H1 (cell line): ENCODE measurements around the gene SSR1. TPM values are rescaled to one million over a fixed set of nuclear protein-coding genes. Genes with fewer than 3 reads are reported as not detected.

Experiments used
- BACH1 ChIP-seq: IDR thresholded peaks from 2 replicates; pipeline ENCODE4 v1.6.1; 2012; ENCODE audit warnings: low read length, improper control_type of control experiment
- CHD7 ChIP-seq: fragments of 300-600 bp; sonication (generic); IDR thresholded peaks from 2 replicates; pipeline ENCODE4 v1.7.1; 2012; ENCODE audit warnings: low read length, moderate library complexity, mild to moderate bottlenecking, inconsistent platforms; ENCODE audit not compliant: insufficient replicate concordance
- CREB1 ChIP-seq: IDR thresholded peaks from 2 replicates; pipeline ENCODE4 v1.6.1; 2012; ENCODE audit warnings: inconsistent platforms
- FOSL1 ChIP-seq: IDR thresholded peaks from 2 replicates; pipeline ENCODE4 v1.6.1; 2011; ENCODE audit warnings: mild to moderate bottlenecking, low read depth, low read length, moderate library complexity; ENCODE audit not compliant: insufficient read depth
- KDM5A ChIP-seq: fragments of 200-600 bp; IDR thresholded peaks from 2 replicates; pipeline ENCODE4 v1.7.1; 2012; ENCODE audit warnings: mild to moderate bottlenecking, low read length, inconsistent platforms, mixed read lengths
- RAD21 ChIP-seq, 2 experiments: IDR thresholded peaks in 1 of 2; conservative IDR thresholded peaks in 1 of 2; 2 replicates each; pipeline ENCODE4 v1.6.1; 2011; ENCODE audit warnings: low read depth in 2 of 2, low read length in 2 of 2, improper control_type of control experiment in 1 of 2, inconsistent platforms in 1 of 2, mild to moderate bottlenecking in 1 of 2, moderate library complexity in 1 of 2
- SP1 ChIP-seq: IDR thresholded peaks from 2 replicates; pipeline ENCODE4 v1.6.1; 2011; ENCODE audit warnings: low read depth, low read length
- SUZ12 ChIP-seq: fragments of 200-600 bp; sonication (generic); IDR thresholded peaks from 2 replicates; pipeline ENCODE4 v1.6.1; 2012; ENCODE audit warnings: mild to moderate bottlenecking, inconsistent platforms, low read length, moderate library complexity, mixed read lengths
- polyA plus RNA-seq, 7 experiments: library from polyadenylated mRNA; depleted of rRNA in 3 of 7; stranded (reverse) in 5 of 7; unstranded in 2 of 7; fragments of >200 nt in 5 of 7; fragments of 200-250 nt in 2 of 7; gene quantifications; 1 replicate in 5 of 7; 2 replicates in 1 of 7; 4 replicates in 1 of 7; pipeline versions ENCODE4 v1.2.1 to v1.2.3, GENCODE V29; 2011 to 2013; ENCODE audit warnings: missing spikeins in 2 of 7, mixed read lengths in 2 of 7
- total RNA-seq: library from RNA; stranded (reverse); fragmentation: NEBNext Ultra II Directional; extraction: Animal tissue kit (Norgen Biotek cat#: 25700); gene quantifications from 2 replicates; pipeline ENCODE4 v1.2.1, GENCODE V29; 2021

The SSR1 gene
- total and polyA plus RNA-seq, 2 of the 8 experiments (the other 6 are each of a cell fraction or from before 2014, with no cell fraction given), result 26.6 to 117 TPM

- TF ChIP-seq CHD7 (no peak), BACH1 (no peak), KDM5A (no peak), FOSL1 (no peak), SP1 (no peak), SUZ12 (no peak), CREB1 (no peak), RAD21 (IDR thresholded peaks at IDR 0.05 in 1 of 2, conservative IDR thresholded peaks at IDR 0.05 in 1 of 2; ENCODE audit: low read depth in 2 of 2, low read length in 2 of 2) (no peak)
These were observed 25.0 kb upstream of the SSR1 start (continued) for GRCh38 chr6:7338031-7338430.
